ENCODE data around the gene HOMER2. TPM values are rescaled to one million over a fixed set of nuclear protein-coding genes. Genes with fewer than 3 reads are reported as not detected.

The HOMER2 gene
- total RNA-seq, 1 donor from 2014 or later: 32.1 TPM

DNA sequence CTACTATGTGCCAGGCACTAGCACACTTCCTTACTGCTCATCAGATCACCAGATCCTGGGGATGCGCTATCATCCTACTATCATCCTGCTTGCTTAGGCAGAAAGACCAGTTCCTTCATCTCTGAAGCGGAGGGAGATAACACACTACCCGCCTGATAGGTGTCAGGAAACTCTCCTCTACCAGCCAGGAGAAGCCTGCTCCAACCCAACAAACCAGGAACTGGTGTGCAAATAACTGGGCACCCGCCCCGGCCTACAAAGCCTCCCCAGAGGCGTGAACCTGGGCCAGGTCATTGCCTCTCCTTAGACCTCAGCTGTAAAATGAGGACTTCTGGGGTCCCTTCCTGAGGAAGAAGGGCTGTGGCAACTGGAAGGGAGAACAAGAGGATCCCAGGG, 61.5 kb downstream of the HOMER2 start:
- Mint-ChIP-seq H3K27me3 (no peaks in the 10 kb centered on the region), H3K4me1 (no peaks in the 10 kb centered on the region), H3K36me3 (ENCODE audit: low read depth) (no peaks in the 10 kb centered on the region), H3K4me3 (no peak overlapping the region), H3K9me3 (no peaks in the 10 kb centered on the region), H3K27ac (no peak overlapping the region)
- intact Hi-C loops (cut with micrococcal nuclease): no loop called here
- no peak for DNase-seq

DNA sequence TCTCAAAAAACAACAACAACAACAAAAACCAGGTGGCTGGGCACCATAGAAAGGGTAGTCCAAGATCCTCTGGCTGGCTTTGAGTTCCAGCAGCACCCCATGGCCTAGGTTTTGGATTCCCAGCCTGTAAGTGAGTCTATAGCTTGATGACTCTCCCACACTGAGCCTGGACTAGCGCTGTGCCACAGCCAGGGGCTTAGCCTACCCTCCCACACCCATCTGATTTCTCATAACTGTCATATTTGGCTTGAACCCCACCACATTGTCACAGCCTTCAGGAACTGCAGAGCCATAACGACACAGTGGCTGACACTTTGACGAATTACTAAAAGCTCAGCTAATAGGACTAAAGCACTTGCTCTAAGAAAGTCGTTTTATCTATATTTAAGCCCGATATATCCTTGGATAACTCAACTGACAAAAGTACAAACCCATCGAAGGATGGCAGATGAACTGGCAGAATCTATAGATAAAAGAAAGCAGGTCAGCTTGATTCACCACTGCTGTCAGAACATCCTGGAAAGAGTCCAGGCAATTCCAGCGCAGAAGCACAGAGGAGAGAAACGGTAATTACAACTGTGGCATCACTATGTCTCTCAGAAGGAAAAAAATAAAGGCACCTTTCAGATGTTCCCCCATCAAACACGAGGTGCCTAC, 62.1 kb downstream of the HOMER2 start:
- Mint-ChIP-seq H3K4me3 (no peak overlapping the region), H3K27ac (no peak overlapping the region), H3K9me3 (no peaks in the 10 kb centered on the region), H3K4me1 (no peaks in the 10 kb centered on the region), H3K27me3 (no peaks in the 10 kb centered on the region), H3K36me3 (ENCODE audit: low read depth) (no peaks in the 10 kb centered on the region)
- DNase-seq: no peak
- intact Hi-C loops (cut with micrococcal nuclease): no loop called here

DNA sequence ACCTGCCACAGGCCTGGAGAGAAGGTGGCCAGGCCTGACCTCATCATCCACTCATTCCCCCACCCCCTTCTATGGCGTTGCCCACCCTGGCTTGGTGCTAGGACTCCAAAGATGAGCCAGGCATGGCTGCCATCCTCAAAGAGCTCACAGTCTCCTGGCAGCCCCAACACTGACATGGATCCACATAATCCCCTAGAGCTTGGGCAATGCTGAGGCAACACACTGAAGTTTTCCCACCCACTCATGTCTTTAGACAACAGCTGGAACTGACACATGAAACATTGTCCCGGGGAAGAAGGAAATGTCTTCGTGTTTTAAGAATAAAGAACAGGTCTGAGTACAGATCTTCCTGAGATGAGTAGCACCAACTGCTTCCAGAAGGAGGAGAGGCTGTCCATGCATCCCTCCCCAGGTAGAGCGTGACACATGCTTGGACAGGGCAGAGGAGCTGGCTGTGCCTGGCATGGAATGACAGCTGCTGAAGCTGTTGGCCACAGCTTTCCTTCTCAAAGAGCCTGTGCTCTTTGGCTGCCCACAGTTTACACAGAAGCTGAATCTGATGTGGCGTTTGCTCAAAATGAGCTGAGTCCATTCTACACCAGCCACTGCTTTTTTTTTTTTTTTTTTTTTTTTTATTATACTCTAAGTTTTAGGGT, 70.1 kb downstream of the HOMER2 start:
- Mint-ChIP-seq H3K27me3 (peaks cover 9% of the 10 kb centered on the region), H3K4me1 (no peaks in the 10 kb centered on the region), H3K4me3 (no peak overlapping the region), H3K36me3 (ENCODE audit: low read depth) (no peaks in the 10 kb centered on the region), H3K27ac (no peak overlapping the region), H3K9me3 (no peaks in the 10 kb centered on the region)
- intact Hi-C loops (cut with micrococcal nuclease): no loop called here
- DNase-seq: no peak

DNA sequence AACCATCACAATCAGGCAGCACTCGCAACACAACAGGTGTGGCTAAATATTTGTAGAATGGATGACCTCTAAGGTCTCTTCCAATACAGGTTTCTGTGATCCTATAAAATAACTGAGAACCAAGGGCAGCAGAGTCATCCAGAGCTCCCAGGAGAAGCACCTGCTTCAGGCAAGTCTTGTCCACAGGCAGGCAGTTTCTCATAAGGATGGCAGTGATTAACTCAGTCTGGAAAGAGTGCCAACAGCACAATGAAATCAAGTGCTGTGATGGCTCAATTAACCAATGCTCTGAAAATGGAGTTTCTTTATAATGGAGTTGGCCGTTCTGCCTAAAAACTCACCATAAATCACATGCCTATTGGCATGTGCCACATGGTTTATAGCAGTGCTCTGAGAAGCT, 70.8 kb downstream of the HOMER2 start:
- Mint-ChIP-seq H3K27ac (no peak overlapping the region), H3K36me3 (ENCODE audit: low read depth) (no peaks in the 10 kb centered on the region), H3K4me1 (no peaks in the 10 kb centered on the region), H3K4me3 (no peak overlapping the region), H3K27me3 (peaks cover 9% of the 10 kb centered on the region), H3K9me3 (no peaks in the 10 kb centered on the region)
- intact Hi-C loops (cut with micrococcal nuclease): no loop called here
- DNase-seq: no peak

DNA sequence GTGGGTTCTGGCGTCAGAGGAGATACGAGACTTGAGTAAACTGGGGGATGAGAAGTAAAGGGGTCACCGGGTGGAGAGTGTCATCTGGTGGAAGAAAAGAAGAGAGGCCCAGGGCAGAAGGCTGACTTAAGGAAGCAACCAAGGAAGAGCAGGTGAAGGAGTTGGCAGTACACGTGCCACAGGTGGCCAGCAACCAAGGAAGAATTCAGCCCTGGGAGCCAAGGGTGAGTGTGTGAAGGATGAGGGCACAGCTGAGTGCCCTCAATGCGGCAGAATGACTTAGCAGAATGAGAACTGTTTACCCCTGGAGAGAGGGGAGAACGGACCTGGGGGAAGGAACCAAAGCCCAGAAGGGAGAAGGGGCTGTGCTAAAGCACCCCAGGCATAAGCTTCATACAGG, 71.8 kb downstream of the HOMER2 start:
- DNase-seq: no peak

DNA sequence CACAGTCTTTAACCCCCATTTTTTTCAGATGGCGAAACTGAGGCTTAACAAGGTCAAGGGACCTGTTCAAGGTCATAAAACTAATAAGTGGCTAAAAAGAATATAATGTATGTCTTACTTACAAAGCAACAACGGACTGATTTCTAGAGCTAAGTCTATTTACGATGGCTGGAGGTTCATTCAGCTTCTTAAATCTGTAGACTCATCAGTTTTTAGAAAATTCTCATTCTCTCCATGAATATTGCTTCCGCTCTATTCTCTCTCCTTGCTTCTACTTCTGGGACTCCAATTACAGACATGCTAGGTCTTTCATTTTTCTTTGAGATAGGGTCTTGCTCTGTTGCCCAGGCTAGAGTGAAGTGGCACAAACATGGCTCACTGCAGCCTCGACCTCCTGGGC, 74.2 kb downstream of the HOMER2 start:
- H3K27ac Mint-ChIP-seq: no peak overlapping the region
- DNase-seq: no peak
- peaks cover 9% of the 10 kb centered on the region for H3K27me3 Mint-ChIP-seq
- intact Hi-C loops (cut with micrococcal nuclease): no loop called here
- H3K9me3 Mint-ChIP-seq: no peaks in the 10 kb centered on the region
- H3K36me3 Mint-ChIP-seq (ENCODE audit: low read depth): no peaks in the 10 kb centered on the region
- H3K4me1 Mint-ChIP-seq: no peaks in the 10 kb centered on the region
- no peak overlapping the region for H3K4me3 Mint-ChIP-seq

More for the DNA sequence above, 71.8 kb downstream of the HOMER2 start:
- no peak overlapping the region for H3K4me3 Mint-ChIP-seq
- peaks cover 9% of the 10 kb centered on the region for H3K27me3 Mint-ChIP-seq
- no peaks in the 10 kb centered on the region for H3K4me1 Mint-ChIP-seq
- H3K36me3 Mint-ChIP-seq (ENCODE audit: low read depth): no peaks in the 10 kb centered on the region
- H3K27ac Mint-ChIP-seq: no peak overlapping the region
- intact Hi-C loops (cut with micrococcal nuclease): no loop called here
- H3K9me3 Mint-ChIP-seq: no peaks in the 10 kb centered on the region

DNA sequence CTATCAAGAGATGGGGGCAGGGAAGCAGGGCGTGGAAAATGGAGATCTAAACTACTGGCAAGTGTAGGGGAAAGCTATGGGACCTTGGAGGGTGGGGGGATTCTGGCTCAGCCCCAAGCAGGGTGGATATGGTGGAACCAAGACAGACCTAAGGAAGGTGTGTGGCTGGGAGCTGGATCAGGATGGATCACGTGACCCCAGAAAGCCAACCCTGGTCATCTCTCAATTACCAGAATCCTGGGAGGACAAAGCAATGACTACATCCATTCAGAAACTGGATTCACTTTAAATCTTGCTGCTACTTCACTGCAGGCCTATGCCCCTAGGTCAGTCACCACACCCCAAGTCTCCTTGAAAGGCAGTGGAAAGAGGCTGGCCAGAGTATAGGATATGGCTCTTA, 74.7 kb downstream of the HOMER2 start:
- Mint-ChIP-seq H3K4me1 (no peaks in the 10 kb centered on the region), H3K27ac (no peak overlapping the region), H3K36me3 (ENCODE audit: low read depth) (no peaks in the 10 kb centered on the region), H3K4me3 (no peak overlapping the region), H3K9me3 (no peaks in the 10 kb centered on the region), H3K27me3 (peaks cover 9% of the 10 kb centered on the region)
- intact Hi-C loops (cut with micrococcal nuclease): no loop called here
- DNase-seq: no peak

DNA sequence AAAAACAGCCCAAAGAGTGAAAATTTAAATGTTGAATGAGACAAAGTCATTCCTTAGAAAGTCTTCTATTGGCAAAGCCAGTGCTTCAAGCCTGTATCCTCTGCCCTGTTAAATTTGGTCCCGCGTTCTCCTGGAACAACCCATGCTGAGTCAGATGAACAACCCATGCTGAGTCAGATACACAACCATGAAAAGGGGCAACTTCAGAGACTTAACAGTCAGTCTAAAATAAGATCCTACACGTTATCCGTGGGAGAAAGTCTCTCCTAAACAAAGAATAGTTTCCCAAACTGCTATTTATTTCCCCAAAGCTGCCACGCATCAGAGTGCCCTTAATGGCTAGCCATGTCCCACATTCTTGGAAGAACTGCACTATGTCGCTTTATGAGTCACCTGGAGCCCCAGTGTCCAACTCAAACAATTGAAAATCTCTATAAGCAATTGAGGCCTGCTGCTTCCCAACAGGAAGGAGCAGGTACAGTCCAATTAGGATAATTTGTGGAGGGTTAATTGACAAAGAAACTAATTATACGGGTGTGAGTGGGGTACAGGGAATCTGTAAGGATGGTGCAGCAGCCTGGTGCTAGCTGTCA, 77.0 kb downstream of the HOMER2 start:
- intact Hi-C loops (cut with micrococcal nuclease): no loop called here
- H3K27me3 Mint-ChIP-seq: peaks cover 10% of the 10 kb centered on the region
- no peak overlapping the region for H3K27ac Mint-ChIP-seq
- DNase-seq: no peak
- H3K4me1 Mint-ChIP-seq: no peaks in the 10 kb centered on the region
- H3K9me3 Mint-ChIP-seq: no peaks in the 10 kb centered on the region
- H3K36me3 Mint-ChIP-seq (ENCODE audit: low read depth): no peaks in the 10 kb centered on the region
- no peak overlapping the region for H3K4me3 Mint-ChIP-seq

DNA sequence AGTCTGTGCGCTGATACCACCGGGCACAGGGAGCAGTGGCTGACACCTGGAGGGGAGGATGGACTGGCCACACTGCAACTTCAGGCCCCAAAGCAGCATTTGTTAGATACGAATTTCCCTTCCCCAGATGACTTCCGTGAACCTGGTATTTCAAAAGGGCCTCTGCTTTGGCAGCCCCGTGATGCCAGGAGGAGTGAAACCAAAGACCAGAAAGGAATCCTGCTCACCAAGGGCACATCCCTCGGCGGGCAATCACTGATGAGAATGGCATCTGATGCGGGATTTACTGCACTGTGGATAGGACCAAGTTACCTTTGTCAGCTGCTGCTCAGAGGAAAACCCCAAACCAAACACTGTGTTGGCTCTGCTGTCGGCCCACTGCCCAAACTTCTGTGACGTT, 77.6 kb downstream of the HOMER2 start:
- Mint-ChIP-seq H3K36me3 (ENCODE audit: low read depth) (no peaks in the 10 kb centered on the region), H3K4me3 (no peak overlapping the region), H3K27me3 (peaks cover 6% of the 10 kb centered on the region), H3K27ac (no peak overlapping the region), H3K9me3 (no peaks in the 10 kb centered on the region), H3K4me1 (no peaks in the 10 kb centered on the region)
- DNase-seq: no peak
- intact Hi-C loops (cut with micrococcal nuclease): no loop called here

DNA sequence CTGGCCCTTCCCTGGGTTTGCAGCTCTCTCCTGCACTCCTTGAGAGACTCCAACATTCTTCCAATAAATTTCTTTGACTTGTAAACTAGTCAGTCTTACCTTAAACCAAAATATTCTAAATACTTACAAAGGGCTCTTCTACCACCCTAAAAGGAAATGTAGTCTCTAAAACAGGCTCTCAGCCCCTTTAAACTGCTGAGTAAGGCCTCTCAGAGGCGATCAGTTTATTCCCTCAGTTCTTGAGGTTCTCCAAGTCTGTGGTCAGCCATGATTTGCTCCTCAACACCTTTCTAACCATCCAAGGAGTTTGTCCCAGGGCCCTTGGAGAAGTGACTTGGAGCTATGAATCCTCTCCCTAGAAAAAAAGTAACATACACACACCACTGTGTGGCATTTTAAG, 78.3 kb downstream of the HOMER2 start:
- H3K9me3 Mint-ChIP-seq: no peaks in the 10 kb centered on the region
- intact Hi-C loops (cut with micrococcal nuclease): no loop called here
- H3K27me3 Mint-ChIP-seq: peaks cover 6% of the 10 kb centered on the region
- DNase-seq: no peak
- no peaks in the 10 kb centered on the region for H3K4me1 Mint-ChIP-seq
- H3K4me3 Mint-ChIP-seq: no peak overlapping the region
- no peak overlapping the region for H3K27ac Mint-ChIP-seq
- no peaks in the 10 kb centered on the region for H3K36me3 Mint-ChIP-seq (ENCODE audit: low read depth)

DNA sequence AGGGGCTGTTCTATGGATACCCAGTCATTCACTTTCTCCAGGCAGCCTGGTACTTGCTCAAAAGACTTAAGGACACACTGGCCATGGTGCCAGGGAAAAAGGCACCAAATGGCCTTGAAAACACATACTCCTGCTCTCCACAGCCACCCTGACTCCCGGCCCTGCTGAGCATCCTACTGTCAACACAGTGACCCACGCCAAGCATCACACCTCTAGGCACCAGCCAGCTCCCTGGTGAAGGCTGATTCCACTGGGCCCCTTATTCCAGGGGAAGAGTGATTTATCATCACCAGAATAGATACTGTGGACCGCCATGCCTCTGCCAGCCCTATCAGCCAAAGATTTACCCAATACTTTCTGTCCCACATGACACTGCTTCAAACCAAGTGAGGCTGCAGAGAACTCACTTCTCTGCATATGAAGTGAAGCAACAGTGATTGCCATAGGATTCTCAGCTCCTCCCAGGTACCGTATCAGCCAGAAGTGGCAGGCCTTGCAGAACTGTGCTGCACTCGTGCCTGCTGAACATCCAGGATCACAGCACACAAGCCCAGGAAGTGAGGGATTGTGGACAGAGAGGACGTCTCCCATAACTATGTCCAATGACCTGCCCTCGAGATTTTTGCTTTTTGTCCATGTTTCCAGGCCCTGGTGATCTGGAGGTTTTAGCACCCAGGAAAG, 79.4 kb downstream of the HOMER2 start:
- H3K27me3 Mint-ChIP-seq: peaks cover 4% of the 10 kb centered on the region
- no peaks in the 10 kb centered on the region for H3K4me1 Mint-ChIP-seq
- intact Hi-C loops (cut with micrococcal nuclease): no loop called here
- no peak for DNase-seq
- no peak overlapping the region for H3K27ac Mint-ChIP-seq
- no peaks in the 10 kb centered on the region for H3K9me3 Mint-ChIP-seq
- H3K4me3 Mint-ChIP-seq: no peak overlapping the region
- H3K36me3 Mint-ChIP-seq (ENCODE audit: low read depth): no peaks in the 10 kb centered on the region

DNA sequence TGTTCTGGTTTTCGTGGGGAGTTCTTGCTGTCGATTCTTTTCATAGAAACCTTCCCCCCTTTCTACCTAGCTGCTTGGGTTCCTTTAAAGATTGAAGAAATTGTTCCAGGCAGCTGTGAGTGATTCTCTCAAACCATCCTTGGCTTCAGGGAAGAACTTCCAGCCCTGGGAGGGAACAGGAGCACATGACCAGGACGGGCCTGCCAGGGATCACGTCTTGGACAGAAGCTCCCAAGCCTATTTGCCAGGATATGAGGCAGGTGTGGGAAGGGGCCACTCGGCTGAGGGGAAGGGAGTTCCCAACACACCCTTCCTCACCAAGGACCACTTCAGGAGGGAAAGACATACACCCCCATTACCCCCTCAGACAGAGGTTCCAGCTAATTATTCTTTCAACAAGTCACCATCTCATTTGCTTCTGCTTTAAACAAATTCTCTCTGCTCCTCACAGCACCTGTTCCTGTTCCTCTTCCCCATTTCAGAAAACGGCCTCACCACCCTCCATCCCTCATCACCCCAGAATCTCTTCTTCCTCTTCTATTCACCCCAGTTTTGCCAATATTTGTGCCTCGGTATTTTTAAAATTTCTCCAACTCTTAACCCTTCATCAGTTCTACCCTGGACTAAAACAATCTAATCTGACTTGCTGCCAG, 80.6 kb downstream of the HOMER2 start:
- H3K27me3 Mint-ChIP-seq: peaks cover 4% of the 10 kb centered on the region
- DNase-seq: no peak
- no peaks in the 10 kb centered on the region for H3K36me3 Mint-ChIP-seq (ENCODE audit: low read depth)
- H3K4me1 Mint-ChIP-seq: no peaks in the 10 kb centered on the region
- H3K4me3 Mint-ChIP-seq: no peak overlapping the region
- intact Hi-C loops (cut with micrococcal nuclease): no loop called here
- H3K27ac Mint-ChIP-seq: no peak overlapping the region
- H3K9me3 Mint-ChIP-seq: no peaks in the 10 kb centered on the region

DNA sequence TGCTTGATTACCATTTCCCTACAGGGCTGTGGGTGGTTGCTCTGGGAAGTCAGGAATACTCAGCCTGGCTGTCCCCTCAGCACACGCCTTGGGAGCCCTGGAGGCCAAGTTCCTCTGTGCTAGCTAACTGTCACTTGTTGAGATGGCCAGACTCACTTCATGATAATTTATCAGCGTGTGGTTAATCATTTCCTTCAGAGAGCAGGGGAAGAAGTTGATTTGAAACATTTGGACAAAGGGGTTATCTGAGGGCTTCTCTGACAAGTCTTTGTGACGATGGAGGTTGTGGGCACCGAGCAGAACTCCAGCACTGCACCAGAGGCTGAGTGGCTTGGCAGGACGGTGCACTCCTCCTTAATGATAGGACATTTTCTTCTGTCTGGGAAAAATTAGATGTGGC, 81.2 kb downstream of the HOMER2 start:
- no peaks in the 10 kb centered on the region for H3K36me3 Mint-ChIP-seq (ENCODE audit: low read depth)
- H3K27ac Mint-ChIP-seq: no peak overlapping the region
- intact Hi-C loops (cut with micrococcal nuclease): no loop called here
- DNase-seq: no peak
- H3K9me3 Mint-ChIP-seq: no peaks in the 10 kb centered on the region
- H3K4me1 Mint-ChIP-seq: no peaks in the 10 kb centered on the region
- H3K4me3 Mint-ChIP-seq: no peak overlapping the region
- peaks cover 5% of the 10 kb centered on the region for H3K27me3 Mint-ChIP-seq
